B cell (primary cell): ENCODE data around the gene UBE2G2.

Experiments
- CTCF ChIP-seq: fragments of 200-600 bp; IDR thresholded peaks from one replicate; pipeline ENCODE4 v1.8.0; 2022; ENCODE audit warnings: antibody characterized with exemption, mild to moderate bottlenecking
- EZH2 ChIP-seq: IDR thresholded peaks from 2 replicates; pipeline ENCODE4 v1.6.1; 2012; ENCODE audit warnings: borderline replicate concordance, low read depth, mild to moderate bottlenecking, moderate library complexity, low read length; ENCODE audit not compliant: insufficient read depth, poor library complexity, severe bottlenecking

GRCh38 chr21:44727321-44727720 is 74.3 kb downstream of the UBE2G2 start:
- no peak for TF ChIP-seq CTCF
- TF ChIP-seq EZH2, result no peak
